Activated naive CD4-positive, alpha-beta T cell treated with anti-CD3 and anti-CD28 coated beads, Interleukin-2, amount 10 ng/mL, durations not matched to agents 5 hours and 36 hours (primary cell): ENCODE data around the gene GNAS. TPM values are rescaled to one million over a fixed set of nuclear protein-coding genes. Genes with fewer than 3 reads are reported as not detected.

ENCODE experiments used
- microRNA-seq: library from miRNA; unstranded; fragments of <30 nt; microRNA quantifications from one replicate; pipeline ENCODE4 v1.2.0, GENCODE V29; 2022; ENCODE audit warnings: borderline microRNAs expressed, borderline replicate concordance
- total RNA-seq, 2 experiments: library from RNA; stranded (reverse); gene quantifications; one replicate each; pipeline ENCODE4 v1.2.3, GENCODE V29; 2021

The GNAS gene
- 100 to 1,000 TPM; 955 to 964 TPM for total RNA-seq

DNA sequence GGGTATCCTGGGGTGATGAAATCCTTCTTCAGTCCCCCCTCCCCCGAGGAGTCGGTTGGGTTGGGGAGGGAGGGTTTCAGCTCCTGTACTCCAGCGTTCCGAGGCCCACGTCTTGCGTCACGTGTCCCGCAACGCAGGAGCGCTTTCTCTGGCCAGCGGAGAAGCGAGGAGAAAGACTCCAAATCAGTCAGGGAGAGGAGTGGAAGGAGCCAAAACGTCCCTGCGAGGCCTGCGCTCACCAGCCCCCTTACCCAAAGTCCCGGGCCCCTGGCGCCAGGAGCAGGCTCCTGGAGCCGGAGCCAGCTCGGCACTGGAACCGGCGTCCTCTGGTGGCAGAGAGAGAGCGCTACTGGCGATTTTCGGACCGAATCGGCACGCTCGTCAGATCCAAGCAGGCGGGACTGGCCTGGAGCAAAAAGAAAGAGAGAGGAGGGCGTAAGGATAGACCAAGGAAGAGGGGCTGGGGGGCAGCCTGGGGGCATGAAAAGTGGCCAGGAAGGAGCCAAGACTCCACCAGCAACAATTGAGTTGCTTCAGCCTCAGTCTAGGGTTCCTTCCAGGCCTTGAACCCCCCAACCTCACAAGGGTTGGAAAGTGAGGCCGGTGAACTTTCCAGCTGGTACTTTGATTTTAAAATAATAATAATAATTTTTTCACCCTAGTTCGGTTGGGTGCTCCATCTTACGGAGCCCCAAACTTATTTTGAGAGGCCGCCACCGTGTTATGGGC is at the start of gene GNAS:
TSS of gene GNAS (plus strand) at position 174 of the 729 bp plus-strand sequence.

DNA sequence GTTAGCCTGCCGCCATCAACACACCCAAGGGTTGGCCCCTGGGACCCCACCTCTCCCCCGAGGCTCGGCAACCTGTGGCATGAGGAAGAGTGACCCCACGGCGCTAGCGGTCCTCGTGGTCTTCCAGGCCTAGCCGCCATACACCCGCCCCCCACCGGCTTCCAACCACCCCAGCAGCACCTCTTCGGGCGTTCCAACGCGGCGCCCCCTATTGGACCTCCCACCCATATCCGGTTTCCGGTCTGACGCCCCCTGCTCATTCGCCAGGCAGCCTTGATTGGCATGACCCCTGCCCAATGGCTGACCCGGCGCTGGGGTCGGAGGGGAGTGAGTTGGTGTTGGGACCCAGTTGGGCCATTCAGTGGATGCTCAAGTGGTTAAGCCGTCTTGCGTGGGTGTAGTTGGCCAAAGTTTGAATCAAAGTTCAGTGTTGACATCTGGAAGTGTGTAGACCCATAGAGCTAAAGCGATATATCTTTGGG is 1.8 kb upstream of the GNAS start, which contains the start of gene GNAS-AS1:
TSS of gene GNAS-AS1 (minus strand) at position 210 of the 482 bp plus-strand sequence.

Small RNA genes within 50 kb of the gene (microRNA-seq; reads per million reads assigned to microRNA genes)
- not detected for gene MIR298

Other genes starting within 250 kb of the GNAS start
- gene STX16, start 201.4 kb upstream of the GNAS start, total RNA-seq = 100 to 1,000 TPM; 183 to 193 TPM
- gene NPEPL1, start 159.9 kb upstream of the GNAS start, total RNA-seq = 10 to 100 TPM; 42.8 to 42.9 TPM
- 1 to 10 TPM in 1 of 2 experiments, under 1 TPM in 1; 0.89 to 1.7 TPM for gene GNAS-AS1, start 1.8 kb upstream of the GNAS start, total RNA-seq
- 10 to 100 TPM; 65.1 to 65.6 TPM for gene NELFCD, start 128.5 kb downstream of the GNAS start, total RNA-seq
- 10 to 100 TPM; 43.6 to 48.9 TPM for gene CTSZ, start 154.5 kb downstream of the GNAS start, total RNA-seq
- gene TUBB1, start 166.7 kb downstream of the GNAS start, total RNA-seq = not detected
- 100 to 1,000 TPM; 102 to 110 TPM for gene ATP5F1E, start 179.6 kb downstream of the GNAS start, total RNA-seq
- 10 to 100 TPM; 64.2 to 72.3 TPM for gene PRELID3B, start 190.1 kb downstream of the GNAS start, total RNA-seq